PC-3 (cell line): ENCODE measurements around the gene RASA4B.
"Not testable (repeated sequence)": the region's sequence is repeated elsewhere in the genome, so short reads cannot be mapped to it uniquely, and the experiment has no call there.

Experiments
- CTCF ChIP-seq: fragments of 300-600 bp; sonication (generic); conservative IDR thresholded peaks from 2 replicates; pipeline ENCODE4 v1.5.1; 2017; ENCODE audit warnings: antibody characterized with exemption, low read depth, mild to moderate bottlenecking, low read length
- EZH2phosphoT487 ChIP-seq: fragments of 300-600 bp; sonication (generic); IDR thresholded peaks from 2 replicates; pipeline ENCODE4 v1.6.1; 2018; ENCODE audit warnings: mild to moderate bottlenecking, antibody characterized with exemption, low read length, borderline replicate concordance

DNA sequence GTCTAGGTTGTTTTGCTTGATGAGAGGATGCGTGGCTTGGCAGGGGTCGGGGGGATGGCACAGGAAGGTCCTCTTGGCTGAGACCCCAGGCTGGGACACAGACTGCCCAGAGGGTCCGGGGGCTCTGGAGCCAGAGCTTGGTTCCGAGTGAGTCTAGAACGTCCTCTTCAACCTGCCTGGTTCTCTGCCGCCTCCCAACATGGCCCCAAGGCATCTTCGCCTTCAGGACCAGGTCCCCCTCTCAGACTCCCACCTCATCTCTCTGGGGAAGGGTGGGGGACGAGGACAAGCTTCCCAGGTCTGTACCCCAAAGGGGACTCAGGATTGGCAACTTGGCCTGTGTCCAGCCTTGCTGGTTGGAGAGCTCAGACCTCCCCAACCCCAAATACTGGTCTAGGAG lies 24.5 kb upstream of the RASA4B start:
- TF ChIP-seq CTCF, EZH2phosphoT487: not testable (repeated sequence)
